Endothelial cell of umbilical vein (primary cell): Measurements from ENCODE around the gene LUC7L2. TPM values are rescaled to one million over a fixed set of nuclear protein-coding genes. Genes with fewer than 3 reads are reported as not detected.

ENCODE experiments used
- BruUV-seq: library from RNA; stranded (reverse); fragments of 400-500 nt; replicated peaks from 2 replicates; lab custom pipeline; 2021; lab: Mats Ljungman, UMichigan
- CTCF ChIA-PET: fragments of 300-600, 350-600 bp; sonication (Branson Sonifier 250); formaldehyde crosslinking; loops from one replicate; lab custom pipeline; 2021; ENCODE audit warnings: antibody characterized with exemption, inconsistent platforms; lab: Charles Lee
- POLR2A ChIA-PET: fragments of 300-600, 350-600 bp; sonication (Branson Sonifier 250); formaldehyde crosslinking; loops from one replicate; lab custom pipeline; 2021; ENCODE audit warnings: antibody characterized with exemption, inconsistent platforms; lab: Charles Lee
- DNase-seq: peaks from one replicate; pipeline ENCODE4 v3.0.0-alpha.2; 2011; ENCODE audit warnings: low read depth, low spot score
- FAIRE-seq: peaks from 2 replicates; lab custom pipeline; 2011; peaks lifted over from hg19 to GRCh38; lab: Jason Lieb, UNC
- H2AFZ ChIP-seq: 2 replicates; pipeline ENCODE4 v1.6.0; 2012; ENCODE audit warnings: low read depth, low read length, control low read depth, inconsistent platforms
- H3K27ac ChIP-seq: 2 replicates; pipeline ENCODE4 v1.5.1; 2011; ENCODE audit warnings: low read depth, mild to moderate bottlenecking, control low read depth, low read length, moderate library complexity; ENCODE audit not compliant: insufficient read depth
- H3K27me3 ChIP-seq, 2 experiments: 2 replicates each; pipeline versions ENCODE4 v1.6.0 to v1.6.1; 2011; ENCODE audit warnings: low read length in 2 of 2, mixed read lengths in 1 of 2; ENCODE audit not compliant: control insufficient read depth in 2 of 2, insufficient read depth in 2 of 2
- H3K36me3 ChIP-seq, 2 experiments: 2 replicates in 1 of 2; 3 replicates in 1 of 2; pipeline ENCODE4 v1.5.1; 2011; ENCODE audit warnings: low read length in 2 of 2, mild to moderate bottlenecking in 1 of 2, moderate library complexity in 1 of 2; ENCODE audit not compliant: control insufficient read depth in 2 of 2, insufficient read depth in 2 of 2; ENCODE audit errors: extremely low read depth in 1 of 2
- H3K4me1 ChIP-seq: 3 replicates; pipeline ENCODE4 v1.5.1; 2011; ENCODE audit warnings: mild to moderate bottlenecking, low read length; ENCODE audit not compliant: control insufficient read depth, insufficient read depth; ENCODE audit errors: extremely low read depth
- H3K4me2 ChIP-seq: 2 replicates; pipeline ENCODE4 v1.6.1; 2011; ENCODE audit warnings: low read length, control low read depth, mixed read lengths; ENCODE audit not compliant: insufficient read depth
- H3K4me3 ChIP-seq, 3 experiments: fragments of 200-600 bp in 1 of 3; sonication (generic), shearing (Covaris generic) in 1 of 3; replicated peaks in 1 of 3; 2 replicates each; pipeline ENCODE4 v1.5.1; 2011 to 2016; ENCODE audit warnings: control low read depth in 3 of 3, low read length in 3 of 3, mild to moderate bottlenecking in 2 of 3, inconsistent platforms in 1 of 3, low read depth in 1 of 3, moderate library complexity in 1 of 3; ENCODE audit not compliant: insufficient read depth in 1 of 3
- H3K79me2 ChIP-seq: 2 replicates; pipeline ENCODE4 v1.6.0; 2012; ENCODE audit warnings: low read length, inconsistent platforms; ENCODE audit not compliant: control insufficient read depth, insufficient read depth
- H3K9ac ChIP-seq: replicated peaks from 2 replicates; pipeline ENCODE3; 2011; ENCODE audit warnings: low read length, control low read depth; ENCODE audit not compliant: insufficient read depth; ENCODE audit errors: extremely low read depth
- H3K9me1 ChIP-seq: replicated peaks from 3 replicates; pipeline ENCODE4 v1.6.0; 2011; ENCODE audit warnings: mild to moderate bottlenecking, low read length; ENCODE audit not compliant: control insufficient read depth, insufficient read depth; ENCODE audit errors: extremely low read depth
- H3K9me3 ChIP-seq: replicated peaks from 2 replicates; pipeline ENCODE4 v1.5.1; 2012; ENCODE audit warnings: low read length, inconsistent platforms; ENCODE audit not compliant: control insufficient read depth, insufficient read depth
- H4K20me1 ChIP-seq: replicated peaks from 2 replicates; pipeline ENCODE3; 2011; ENCODE audit warnings: mild to moderate bottlenecking, low read length; ENCODE audit not compliant: control insufficient read depth, insufficient read depth; ENCODE audit errors: extremely low read depth
- CTCF ChIP-seq, 2 donors: IDR thresholded peaks; 1 replicate in 1 of 2; 2 replicates in 1 of 2; pipeline ENCODE4 v1.5.1; 2011; ENCODE audit warnings: low read length in 2 of 2, mild to moderate bottlenecking in 2 of 2, moderate library complexity in 2 of 2, control low read depth in 1 of 2, inconsistent platforms in 1 of 2, low read depth in 1 of 2; ENCODE audit not compliant: insufficient read depth in 1 of 2; ENCODE audit errors: extremely low read depth in 1 of 2
- EZH2 ChIP-seq: IDR thresholded peaks from 2 replicates; pipeline ENCODE4 v1.6.1; 2012; ENCODE audit warnings: borderline replicate concordance, low read depth, mild to moderate bottlenecking, moderate library complexity, low read length, inconsistent platforms; ENCODE audit not compliant: severe bottlenecking
- FOS ChIP-seq: IDR thresholded peaks from 2 replicates; pipeline ENCODE4 v1.6.1; 2011; ENCODE audit warnings: mild to moderate bottlenecking, low read length, moderate library complexity, borderline replicate concordance; ENCODE audit not compliant: insufficient read depth
- GATA2 ChIP-seq: IDR thresholded peaks from 2 replicates; pipeline ENCODE4 v1.7.0; 2011; ENCODE audit warnings: low read depth, mild to moderate bottlenecking, moderate library complexity, mixed read lengths, low read length; ENCODE audit not compliant: insufficient read length, insufficient read depth
- JUN ChIP-seq: IDR thresholded peaks from 2 replicates; pipeline ENCODE4 v1.6.1; 2011; ENCODE audit warnings: borderline replicate concordance, low read depth; ENCODE audit not compliant: insufficient read length, insufficient read depth
- MAX ChIP-seq: IDR thresholded peaks from 2 replicates; pipeline ENCODE4 v1.6.1; 2011; ENCODE audit not compliant: insufficient read depth, insufficient read length
- MYC ChIP-seq: IDR thresholded peaks from one replicate; pipeline ENCODE4 v1.6.1; 2011; ENCODE audit warnings: mild to moderate bottlenecking, low read depth, low read length
- POLR2A ChIP-seq: IDR thresholded peaks from 2 replicates; pipeline ENCODE4 v1.6.1; 2012; ENCODE audit warnings: low read depth, mild to moderate bottlenecking, control low read depth, low read length
- POLR2AphosphoS5 ChIP-seq: IDR thresholded peaks from 2 replicates; pipeline ENCODE4 v1.6.1; 2012; ENCODE audit warnings: low read depth, mild to moderate bottlenecking, control low read depth, low read length, moderate library complexity; ENCODE audit not compliant: insufficient read depth
- dilution Hi-C: fragments of 300-500 bp; cut with MboI; formaldehyde crosslinking; loops from one replicate; pipeline ENCODE4 v1.15.0; 2019; ENCODE audit warnings: low sequenced_read_pairs; ENCODE audit not compliant: extremely low pct_ligation_motif_present
- intact Hi-C: fragments of 100-400 bp; cut with micrococcal nuclease; formaldehyde crosslinking; loops from one replicate; pipeline ENCODE4 v1.10.0; 2022
- polyA plus RNA-seq, 4 experiments: library from polyadenylated mRNA; depleted of rRNA in 3 of 4; stranded (reverse) in 3 of 4; unstranded in 1 of 4; fragments of >200 nt; gene quantifications; 2 replicates each; pipeline versions ENCODE4 v1.2.1 to v1.2.3, GENCODE V29; 2011 to 2012; ENCODE audit warnings: missing spikeins in 1 of 4
- total RNA-seq: library from RNA; stranded (reverse); gene quantifications from 2 replicates; pipeline ENCODE4 v1.2.3, GENCODE V29; 2021

LUC7L2 gene
- total and polyA plus RNA-seq, 2 donors (not counting 3 experiments of a cell fraction or from before 2014, with no cell fraction given), result 28.0 to 85.8 TPM

GRCh38 chr7:139389091-139389490, 29.4 kb downstream of the LUC7L2 start:
- no peaks in the 10 kb centered on the region for H4K20me1 ChIP-seq
- dilution Hi-C loops, result no loop called here

More at GRCh38 chr7:139389091-139389490, 29.4 kb downstream of the LUC7L2 start:
- TF ChIP-seq POLR2A, result no peak
- no peak for TF ChIP-seq FOS
- no peak for TF ChIP-seq EZH2
- no peak for TF ChIP-seq JUN
- no peak for TF ChIP-seq CTCF (IDR thresholded peaks at IDR 0.05; ENCODE audit: extremely low read depth in 1 of 2, insufficient read depth in 1 of 2, low read depth in 1 of 2, low read length in 2 of 2)
- no peak for TF ChIP-seq MYC
- TF ChIP-seq GATA2, result no peak
- TF ChIP-seq MAX, result no peak
- TF ChIP-seq POLR2AphosphoS5, result no peak
- H3K27me3 ChIP-seq, result no peaks in the 10 kb centered on the region
- H2AFZ ChIP-seq, result no peak overlapping the region
- H3K79me2 ChIP-seq, result peaks cover 71% of the 10 kb centered on the region
- H3K9me3 ChIP-seq, result no peaks in the 10 kb centered on the region
- no peak for FAIRE-seq
- intact Hi-C loops, result no loop called here
- no peak overlapping the region for H3K4me2 ChIP-seq
- no peaks in the 10 kb centered on the region for H3K4me1 ChIP-seq
- no peak for DNase-seq
- no TSS peak for BruUV-seq
- H3K9me1 ChIP-seq, result no peaks in the 10 kb centered on the region
- H3K27ac ChIP-seq, result no peak overlapping the region
- no peak overlapping the region for H3K9ac ChIP-seq
- no peak overlapping the region for H3K4me3 ChIP-seq
- peaks cover 2 to 6% of the 10 kb centered on the region in 2 experiments for H3K36me3 ChIP-seq
- ChIA-PET POLR2A (no interaction called here), CTCF (interaction anchor here (0.6 kb wide), 1 partner anchor 57 kb away, joined by 3 read pairs; no protein-coding TSS in a partner anchor)
